HTERT RPE-1 (cell line): ENCODE results near the gene GREM2.

Source experiments
- in situ Hi-C: fragments of 300-500 bp; cut with MboI; formaldehyde crosslinking; loops from 4 replicates; pipeline ENCODE4 v1.14.3; 2020; ENCODE audit warnings: low sequenced_read_pairs

GREM2 gene

DNA sequence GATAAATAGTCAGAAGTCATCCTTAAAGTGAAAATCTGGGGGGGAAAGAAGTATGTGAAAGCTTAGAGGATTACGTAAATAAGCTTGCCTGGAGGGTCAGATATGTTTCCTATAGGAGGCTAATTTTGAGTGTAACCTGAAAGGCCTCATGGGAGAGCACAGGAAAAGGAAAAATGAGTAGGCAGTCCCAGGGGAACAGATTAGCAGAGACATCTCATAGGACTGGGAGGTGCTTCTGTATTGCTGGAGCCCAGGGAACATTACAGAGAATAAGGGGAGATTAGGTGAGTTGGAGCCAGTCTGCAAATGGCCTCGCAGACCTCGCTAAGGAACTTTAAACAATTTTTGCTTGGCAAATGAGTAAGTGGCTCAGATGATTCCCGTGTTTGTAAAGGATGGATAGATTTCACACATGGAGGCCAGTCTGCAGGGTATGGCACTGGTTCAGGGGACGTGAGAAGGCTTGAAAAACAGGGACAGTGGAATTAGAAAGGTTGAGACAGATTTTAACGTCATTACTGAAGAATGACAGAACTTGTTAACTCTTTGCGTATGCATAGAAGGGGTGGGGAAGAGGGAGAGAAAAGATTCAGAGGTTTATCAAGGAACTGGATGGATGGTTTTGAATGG lies 149.1 kb downstream of the GREM2 start:
- in situ Hi-C loops, result no loop called here

DNA sequence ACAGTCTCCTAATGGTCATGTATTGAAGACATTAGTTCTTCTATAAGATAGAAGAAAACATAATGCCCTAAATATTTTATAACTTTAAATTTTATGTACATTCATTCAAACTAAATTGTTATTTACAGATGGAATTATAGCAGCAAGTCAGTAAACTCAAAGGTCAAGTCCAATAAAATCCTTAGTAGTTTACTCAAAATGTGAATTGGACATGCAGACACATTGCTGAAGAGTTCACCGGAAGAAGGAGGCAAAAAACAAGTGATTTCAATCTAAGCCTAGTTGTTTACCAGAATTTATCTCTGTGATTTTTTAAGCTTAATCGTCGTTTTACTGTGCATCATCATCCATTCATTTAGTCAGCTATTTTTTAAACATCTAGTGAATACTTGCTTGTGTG lies 149.7 kb downstream of the GREM2 start:
- in situ Hi-C loops, result no loop called here

DNA sequence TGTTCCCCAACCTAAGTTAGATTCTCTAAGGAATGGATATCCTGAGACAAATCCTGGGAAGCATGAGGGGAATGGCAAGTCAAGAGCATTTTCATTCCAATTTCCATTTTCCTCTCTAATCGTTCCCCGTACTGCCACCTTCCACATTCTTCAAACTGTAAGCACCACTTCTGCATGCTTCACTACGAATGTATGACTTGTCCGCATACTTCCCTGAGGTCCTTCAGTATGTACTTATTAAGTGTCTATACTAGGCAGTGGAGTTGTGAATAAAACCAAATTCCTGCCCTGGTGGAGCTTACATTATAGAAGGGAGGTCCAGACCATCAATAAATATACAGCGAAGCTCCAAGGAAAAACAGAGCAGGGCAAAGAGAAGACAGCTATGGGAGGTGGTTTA lies 154.8 kb downstream of the GREM2 start:
- in situ Hi-C loops, result no loop called here

DNA sequence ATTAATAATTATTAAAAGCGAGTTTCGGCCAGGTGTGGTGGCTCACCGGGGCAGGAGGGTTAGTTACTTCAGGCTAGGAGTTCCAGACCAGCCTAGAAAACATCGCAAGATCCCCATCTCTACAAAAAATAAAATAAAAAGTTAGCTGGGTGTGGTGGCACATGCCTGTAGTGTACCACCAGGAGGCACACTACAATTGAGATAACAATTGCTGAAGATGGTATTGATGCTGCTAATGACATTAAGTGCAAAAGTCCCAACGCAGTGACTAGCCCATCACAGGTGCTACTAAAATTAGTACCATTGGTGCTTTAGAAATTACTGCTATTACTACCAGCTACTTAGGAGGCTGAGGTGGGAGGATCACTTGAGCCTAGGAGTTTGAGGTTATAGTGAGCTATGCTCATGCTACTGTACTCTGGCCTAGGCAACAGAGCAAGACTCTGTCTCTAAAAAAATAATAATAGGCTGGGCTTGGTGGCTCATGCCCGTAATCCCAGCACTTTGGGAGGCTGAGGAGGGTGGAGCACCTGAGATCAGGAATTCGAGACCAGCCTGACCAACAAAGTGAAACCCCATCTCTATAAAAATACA lies 156.6 kb downstream of the GREM2 start:
- in situ Hi-C loops, result no loop called here

- in situ Hi-C loops, result no loop called here
Observed at GRCh38 chr1:240445369-240445768, 166.6 kb downstream of the GREM2 start.

DNA sequence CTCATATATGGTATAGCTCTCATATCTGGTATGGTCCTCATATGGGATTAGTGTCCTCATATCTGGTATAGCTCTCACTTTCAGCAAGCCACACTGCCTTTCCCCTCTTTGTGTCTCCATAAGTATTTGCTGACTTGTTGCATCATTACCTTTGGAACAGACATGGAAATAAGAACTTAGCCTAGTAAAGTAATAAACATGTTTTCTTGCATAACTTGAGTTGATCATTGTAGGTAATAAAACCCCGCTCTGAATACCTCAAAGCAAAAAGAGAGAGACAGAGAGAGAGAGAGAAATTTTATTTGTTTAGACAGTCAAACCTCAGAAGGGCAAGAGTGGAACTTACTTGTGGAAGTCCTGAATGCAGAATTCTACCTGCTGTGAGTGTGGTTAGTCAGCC lies 170.3 kb downstream of the GREM2 start:
- in situ Hi-C loops, result no loop called here
